ENCODE results near the gene PERCC1.

The PERCC1 gene

GRCh38 chr16:1450218-1450617 lies 19.3 kb downstream of the PERCC1 start:
- no peak for DNase-seq (ENCODE audit: low spot score)

GRCh38 chr16:1450841-1451240 lies 20.0 kb downstream of the PERCC1 start:
- DNase-seq (ENCODE audit: low spot score) = no peak

- no peak for DNase-seq (ENCODE audit: low spot score)
Measured at GRCh38 chr16:1451702-1452392, 21.0 kb downstream of the PERCC1 start.

GRCh38 chr16:1452530-1452929 lies 21.7 kb downstream of the PERCC1 start:
- no peak for DNase-seq (ENCODE audit: low spot score)

GRCh38 chr16:1453316-1453715 lies 22.4 kb downstream of the PERCC1 start:
- DNase-seq (ENCODE audit: low spot score) = no peak

- DNase-seq (ENCODE audit: low spot score) = no peak
Measured at GRCh38 chr16:1454561-1454960, 23.7 kb downstream of the PERCC1 start.

- DNase-seq (ENCODE audit: low spot score) = no peak
Measured at GRCh38 chr16:1455190-1456171, 24.6 kb downstream of the PERCC1 start.

- DNase-seq (ENCODE audit: low spot score) = no peak
Measured at GRCh38 chr16:1456951-1457350, 26.1 kb downstream of the PERCC1 start.

GRCh38 chr16:1457489-1458245 lies 26.8 kb downstream of the PERCC1 start:
- no peak for DNase-seq (ENCODE audit: low spot score)

- no peak for DNase-seq (ENCODE audit: low spot score)
Measured at GRCh38 chr16:1458336-1458976, 27.6 kb downstream of the PERCC1 start.

GRCh38 chr16:1458977-1459341 lies 28.1 kb downstream of the PERCC1 start:
- DNase-seq (ENCODE audit: low spot score) = no peak

GRCh38 chr16:1459967-1460366 lies 29.1 kb downstream of the PERCC1 start:
- no peak for DNase-seq (ENCODE audit: low spot score)

GRCh38 chr16:1460602-1461138 lies 29.8 kb downstream of the PERCC1 start:
- DNase-seq (ENCODE audit: low spot score) = no peak

- DNase-seq (ENCODE audit: low spot score) = no peak
Measured at GRCh38 chr16:1461146-1461545, 30.3 kb downstream of the PERCC1 start.

- DNase-seq (ENCODE audit: low spot score) = no peak
Measured at GRCh38 chr16:1464196-1464893, 33.5 kb downstream of the PERCC1 start.

GRCh38 chr16:1464894-1465566 lies 34.2 kb downstream of the PERCC1 start:
- DNase-seq (ENCODE audit: low spot score) = no peak

- no peak for DNase-seq (ENCODE audit: low spot score)
Measured at GRCh38 chr16:1465567-1465915, 34.7 kb downstream of the PERCC1 start.

GRCh38 chr16:1466054-1466453 lies 35.2 kb downstream of the PERCC1 start:
- DNase-seq (ENCODE audit: low spot score) = no peak

GRCh38 chr16:1466968-1467521 lies 36.2 kb downstream of the PERCC1 start:
- DNase-seq (ENCODE audit: low spot score) = no peak

GRCh38 chr16:1468426-1468810 lies 37.5 kb downstream of the PERCC1 start:
- no peak for DNase-seq (ENCODE audit: low spot score)

Data from hematopoietic multipotent progenitor cell treated with erythropoietin and hydrocortisone succinate and interleukin-3 and kit ligand, for 15 days (in vitro differentiated cells).